ENCODE measurements around the gene VPS8. TPM values are rescaled to one million over a fixed set of nuclear protein-coding genes. Genes with fewer than 3 reads are reported as not detected.

The VPS8 gene
- total and polyA plus RNA-seq, 4 donors = 4.2 to 34.9 (median 22.9) TPM

DNA sequence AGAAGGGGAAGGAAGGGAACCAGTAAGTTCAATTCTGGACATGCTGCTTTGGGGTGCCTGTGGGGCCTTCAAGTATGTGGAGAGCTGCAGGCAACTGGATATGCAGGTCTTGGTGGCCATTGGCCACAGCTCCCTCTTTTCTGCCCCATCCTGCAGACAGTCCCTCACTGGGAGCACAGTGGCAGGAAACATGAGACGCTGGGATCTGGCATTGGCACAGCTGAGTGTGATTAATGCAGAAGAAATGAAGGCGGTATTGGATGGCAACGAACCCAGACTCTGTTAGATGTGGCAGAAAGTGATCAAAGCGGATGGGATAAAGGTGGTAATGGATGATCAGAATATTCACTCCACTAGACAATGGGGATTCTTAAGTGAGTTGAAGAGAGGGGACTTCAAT lies 23.2 kb upstream of the VPS8 start (continued):
- TF ChIP-seq HNF4A (conservative IDR thresholded peaks at IDR 0.05) (no peak), GABPA (IDR thresholded peaks at IDR 0.05 in 1 of 2, conservative IDR thresholded peaks at IDR 0.05 in 1 of 2) (no peak), FOXA2 (IDR thresholded peaks at IDR 0.05) (no peak)
- TF ChIP-seq, protein P1, sequence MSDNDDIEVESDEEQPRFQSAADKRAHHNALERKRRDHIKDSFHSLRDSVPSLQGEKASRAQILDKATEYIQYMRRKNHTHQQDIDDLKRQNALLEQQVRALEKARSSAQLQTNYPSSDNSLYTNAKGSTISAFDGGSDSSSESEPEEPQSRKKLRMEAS (IDR thresholded peaks at IDR 0.05) = no peak

DNA sequence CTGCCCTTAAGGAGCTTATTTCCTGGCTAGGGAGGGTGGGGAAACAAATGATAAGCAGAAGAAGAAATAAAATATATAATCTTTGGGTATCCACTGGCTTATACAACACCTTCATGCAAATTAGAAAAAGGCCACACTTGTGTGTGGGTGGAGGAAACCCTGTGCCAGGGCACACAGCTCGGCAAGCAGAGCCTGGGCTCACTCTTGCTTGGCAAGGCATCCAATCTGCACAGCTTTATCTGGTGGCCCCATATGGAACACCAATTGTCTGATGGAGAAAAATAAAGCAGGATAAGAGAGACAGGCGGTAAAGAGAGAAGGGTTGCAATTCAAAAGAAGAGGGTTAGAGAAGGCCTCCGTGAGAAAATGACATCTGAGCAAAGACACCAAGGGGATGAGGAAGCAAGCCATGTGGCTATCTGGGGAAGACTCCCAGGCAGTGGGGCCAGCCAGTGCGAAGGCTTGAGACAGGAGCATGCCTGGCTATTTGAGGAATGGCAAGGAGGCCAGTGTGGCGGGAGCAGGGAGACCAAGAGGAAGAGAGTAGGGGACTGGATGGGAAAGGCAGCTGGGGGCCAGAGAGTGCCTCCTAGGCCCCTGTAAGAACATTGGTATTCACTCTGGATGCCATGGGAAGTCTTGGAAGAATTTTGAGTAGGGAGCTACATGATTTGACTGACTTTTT lies 22.5 kb upstream of the VPS8 start:
- Histone ChIP-seq H3K27ac (ENCODE audit: low read depth in 1 of 2, low read length in 2 of 2) (no peak overlapping the region), H3K36me3 (ENCODE audit: control insufficient read depth in 4 of 4, insufficient read depth in 3 of 4, low read depth in 1 of 4, low read length in 3 of 4) (no peaks in the 10 kb centered on the region), H3K4me1 (ENCODE audit: control insufficient read depth in 4 of 4, insufficient read depth in 4 of 4, low read length in 3 of 4) (no peaks in the 10 kb centered on the region), H3K9me3 (ENCODE audit: control insufficient read depth in 4 of 4, low read length in 3 of 4) (no peaks in the 10 kb centered on the region), H3K9ac (ENCODE audit: low read depth in 1 of 2, low read length in 2 of 2) (no peak overlapping the region), H3K4me3 (ENCODE audit: low read depth in 1 of 3, low read length in 3 of 3) (no peak overlapping the region), H3K27me3 (ENCODE audit: control insufficient read depth in 4 of 4, insufficient read depth in 4 of 4, low read length in 3 of 4) (no peaks in the 10 kb centered on the region)
- no peak for DNase-seq (ENCODE audit: low spot score)
- TF ChIP-seq, protein P1 (IDR thresholded peaks at IDR 0.05) = no peak
- TF ChIP-seq HNF4G (IDR thresholded peaks at IDR 0.05) (no peak), GABPA (IDR thresholded peaks at IDR 0.05 in 1 of 2, conservative IDR thresholded peaks at IDR 0.05 in 1 of 2) (no peak), YY1 (IDR thresholded peaks at IDR 0.05) (no peak), FOXA1 (IDR thresholded peaks at IDR 0.05) (no peak), RXRA (IDR thresholded peaks at IDR 0.05) (no peak), TAF1 (conservative IDR thresholded peaks at IDR 0.05) (no peak), RAD21 (IDR thresholded peaks at IDR 0.05) (no peak)
- TF ChIP-seq, protein P2, sequence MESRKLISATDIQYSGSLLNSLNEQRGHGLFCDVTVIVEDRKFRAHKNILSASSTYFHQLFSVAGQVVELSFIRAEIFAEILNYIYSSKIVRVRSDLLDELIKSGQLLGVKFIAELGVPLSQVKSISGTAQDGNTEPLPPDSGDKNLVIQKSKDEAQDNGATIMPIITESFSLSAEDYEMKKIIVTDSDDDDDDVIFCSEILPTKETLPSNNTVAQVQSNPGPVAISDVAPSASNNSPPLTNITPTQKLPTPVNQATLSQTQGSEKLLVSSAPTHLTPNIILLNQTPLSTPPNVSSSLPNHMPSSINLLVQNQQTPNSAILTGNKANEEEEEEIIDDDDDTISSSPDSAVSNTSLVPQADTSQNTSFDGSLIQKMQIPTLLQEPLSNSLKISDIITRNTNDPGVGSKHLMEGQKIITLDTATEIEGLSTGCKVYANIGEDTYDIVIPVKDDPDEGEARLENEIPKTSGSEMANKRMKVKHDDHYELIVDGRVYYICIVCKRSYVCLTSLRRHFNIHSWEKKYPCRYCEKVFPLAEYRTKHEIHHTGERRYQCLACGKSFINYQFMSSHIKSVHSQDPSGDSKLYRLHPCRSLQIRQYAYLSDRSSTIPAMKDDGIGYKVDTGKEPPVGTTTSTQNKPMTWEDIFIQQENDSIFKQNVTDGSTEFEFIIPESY (IDR thresholded peaks at IDR 0.05) = no peak
- WGBS = 80% methylated on average over 5 of the region's 5 CpGs

DNA sequence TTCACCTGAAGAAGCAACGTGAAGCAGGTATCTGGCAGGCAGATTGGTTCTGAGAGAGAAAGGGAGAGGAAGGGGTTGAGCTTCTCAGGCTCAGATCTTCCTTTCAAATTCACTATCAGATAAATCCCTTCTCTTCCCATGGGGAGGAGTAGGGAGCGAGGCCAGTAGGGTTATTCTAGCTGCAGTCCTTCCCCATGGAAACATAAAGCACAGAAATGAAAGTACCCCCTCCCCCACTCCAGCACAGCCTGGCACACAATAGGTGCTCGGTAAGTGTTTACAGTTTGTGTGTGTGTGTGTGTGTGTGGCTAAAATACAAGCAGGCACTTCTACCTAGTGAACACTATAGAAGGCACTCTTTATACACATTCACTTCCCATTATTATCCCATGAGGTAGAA lies 20.8 kb upstream of the VPS8 start:
- H3K36me3 ChIP-seq (ENCODE audit: control insufficient read depth in 4 of 4, insufficient read depth in 3 of 4, low read depth in 1 of 4, low read length in 3 of 4) = no peaks in the 10 kb centered on the region
- H3K27ac ChIP-seq (ENCODE audit: low read depth in 1 of 2, low read length in 2 of 2) = no peak overlapping the region
- no peak overlapping the region for H3K4me3 ChIP-seq (ENCODE audit: low read depth in 1 of 3, low read length in 3 of 3)
- WGBS = 61% methylated on average over 3 of the region's 3 CpGs
- no peak overlapping the region for H3K9ac ChIP-seq (ENCODE audit: low read depth in 1 of 2, low read length in 2 of 2)
- TF ChIP-seq, protein P1 (IDR thresholded peaks at IDR 0.05) = no peak
- TF ChIP-seq RXRA (IDR thresholded peaks at IDR 0.05) (no peak), FOXA1 (IDR thresholded peaks at IDR 0.05) (no peak)
- TF ChIP-seq, protein P3, sequence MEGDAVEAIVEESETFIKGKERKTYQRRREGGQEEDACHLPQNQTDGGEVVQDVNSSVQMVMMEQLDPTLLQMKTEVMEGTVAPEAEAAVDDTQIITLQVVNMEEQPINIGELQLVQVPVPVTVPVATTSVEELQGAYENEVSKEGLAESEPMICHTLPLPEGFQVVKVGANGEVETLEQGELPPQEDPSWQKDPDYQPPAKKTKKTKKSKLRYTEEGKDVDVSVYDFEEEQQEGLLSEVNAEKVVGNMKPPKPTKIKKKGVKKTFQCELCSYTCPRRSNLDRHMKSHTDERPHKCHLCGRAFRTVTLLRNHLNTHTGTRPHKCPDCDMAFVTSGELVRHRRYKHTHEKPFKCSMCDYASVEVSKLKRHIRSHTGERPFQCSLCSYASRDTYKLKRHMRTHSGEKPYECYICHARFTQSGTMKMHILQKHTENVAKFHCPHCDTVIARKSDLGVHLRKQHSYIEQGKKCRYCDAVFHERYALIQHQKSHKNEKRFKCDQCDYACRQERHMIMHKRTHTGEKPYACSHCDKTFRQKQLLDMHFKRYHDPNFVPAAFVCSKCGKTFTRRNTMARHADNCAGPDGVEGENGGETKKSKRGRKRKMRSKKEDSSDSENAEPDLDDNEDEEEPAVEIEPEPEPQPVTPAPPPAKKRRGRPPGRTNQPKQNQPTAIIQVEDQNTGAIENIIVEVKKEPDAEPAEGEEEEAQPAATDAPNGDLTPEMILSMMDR (IDR thresholded peaks at IDR 0.05; ENCODE audit: low read depth, low read length, missing input control) = no peak
- DNase-seq (ENCODE audit: low spot score) = no peak
- no peaks in the 10 kb centered on the region for H3K9me3 ChIP-seq (ENCODE audit: control insufficient read depth in 4 of 4, low read length in 3 of 4)
- no peaks in the 10 kb centered on the region for H3K27me3 ChIP-seq (ENCODE audit: control insufficient read depth in 4 of 4, insufficient read depth in 4 of 4, low read length in 3 of 4)
- H3K4me1 ChIP-seq (ENCODE audit: control insufficient read depth in 4 of 4, insufficient read depth in 4 of 4, low read length in 3 of 4) = no peaks in the 10 kb centered on the region

All from liver (tissue), 9 donors.